H1 (cell line): Measurements from ENCODE around the gene IGFBP3. TPM values are rescaled to one million over a fixed set of nuclear protein-coding genes. Genes with fewer than 3 reads are reported as not detected.
A peak's percentile ranks its signal among the peaks of the same experiment; 100 is the strongest.

Experiments used
- ASH2L ChIP-seq: fragments of 200-600, 300-600 bp; sonication (generic); IDR thresholded peaks from one replicate; pipeline ENCODE4 v1.7.1; 2017; ENCODE audit warnings: low read length
- EZH2 ChIP-seq: fragments of 200-600 bp; sonication (generic); IDR thresholded peaks from 2 replicates; pipeline ENCODE4 v1.7.1; 2012; ENCODE audit warnings: low read depth, mild to moderate bottlenecking, moderate library complexity, low read length, inconsistent platforms; ENCODE audit not compliant: severe bottlenecking
- KDM4A ChIP-seq: IDR thresholded peaks from one replicate; pipeline ENCODE4 v1.7.1; 2012; ENCODE audit warnings: low read depth, mild to moderate bottlenecking, moderate library complexity, low read length, inconsistent platforms; ENCODE audit not compliant: severe bottlenecking
- SIRT6 ChIP-seq: IDR thresholded peaks from one replicate; pipeline ENCODE4 v1.7.1; 2012; ENCODE audit warnings: low read length, inconsistent platforms
- SUZ12 ChIP-seq: fragments of 200-600 bp; sonication (generic); IDR thresholded peaks from 2 replicates; pipeline ENCODE4 v1.6.1; 2012; ENCODE audit warnings: mild to moderate bottlenecking, inconsistent platforms, low read length, moderate library complexity, mixed read lengths
- polyA plus RNA-seq, 7 experiments: library from polyadenylated mRNA; depleted of rRNA in 3 of 7; stranded (reverse) in 5 of 7; unstranded in 2 of 7; fragments of >200 nt in 5 of 7; fragments of 200-250 nt in 2 of 7; gene quantifications; 1 replicate in 5 of 7; 2 replicates in 1 of 7; 4 replicates in 1 of 7; pipeline versions ENCODE4 v1.2.1 to v1.2.3, GENCODE V29; 2011 to 2013; ENCODE audit warnings: missing spikeins in 2 of 7, mixed read lengths in 2 of 7
- total RNA-seq: library from RNA; stranded (reverse); fragmentation: NEBNext Ultra II Directional; extraction: Animal tissue kit (Norgen Biotek cat#: 25700); gene quantifications from 2 replicates; pipeline ENCODE4 v1.2.1, GENCODE V29; 2021

IGFBP3 gene
- total and polyA plus RNA-seq, 2 of the 8 experiments (the other 6 are each of a cell fraction or from before 2014, with no cell fraction given) = 5.5 to 12.1 TPM

DNA sequence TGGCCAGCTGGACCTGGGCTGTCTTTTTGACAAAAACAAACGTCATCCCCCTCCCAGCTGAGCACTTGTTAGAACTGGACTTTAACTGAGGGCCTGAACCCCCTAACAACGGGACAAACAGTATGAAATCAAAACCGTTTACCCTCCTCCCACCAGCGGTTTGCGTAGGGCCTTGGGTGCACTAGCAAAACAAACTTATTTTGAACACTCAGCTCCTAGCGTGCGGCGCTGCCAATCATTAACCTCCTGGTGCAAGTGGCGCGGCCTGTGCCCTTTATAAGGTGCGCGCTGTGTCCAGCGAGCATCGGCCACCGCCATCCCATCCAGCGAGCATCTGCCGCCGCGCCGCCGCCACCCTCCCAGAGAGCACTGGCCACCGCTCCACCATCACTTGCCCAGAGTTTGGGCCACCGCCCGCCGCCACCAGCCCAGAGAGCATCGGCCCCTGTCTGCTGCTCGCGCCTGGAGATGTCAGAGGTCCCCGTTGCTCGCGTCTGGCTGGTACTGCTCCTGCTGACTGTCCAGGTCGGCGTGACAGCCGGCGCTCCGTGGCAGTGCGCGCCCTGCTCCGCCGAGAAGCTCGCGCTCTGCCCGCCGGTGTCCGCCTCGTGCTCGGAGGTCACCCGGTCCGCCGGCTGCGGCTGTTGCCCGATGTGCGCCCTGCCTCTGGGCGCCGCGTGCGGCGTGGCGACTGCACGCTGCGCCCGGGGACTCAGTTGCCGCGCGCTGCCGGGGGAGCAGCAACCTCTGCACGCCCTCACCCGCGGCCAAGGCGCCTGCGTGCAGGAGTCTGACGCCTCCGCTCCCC, 32.7 kb downstream of the IGFBP3 start, which contains the start of gene IGFBP1 (continued):
- peak; percentile 80; the same call in 1 of the 2 replicates for TF ChIP-seq SUZ12
- TF ChIP-seq EZH2 = peak; percentile 73
- TF ChIP-seq ASH2L = peak; percentile 22
- TF ChIP-seq KDM4A = peak; percentile 72
- TF ChIP-seq SIRT6 = no peak
